ENCODE data around the gene CCDC69. TPM values are rescaled to one million over a fixed set of nuclear protein-coding genes. Genes with fewer than 3 reads are reported as not detected.
"Not testable (repeated sequence)": the region's sequence is repeated elsewhere in the genome, so short reads cannot be mapped to it uniquely, and the experiment has no call there.

Gene CCDC69
- total RNA-seq, 1 donor from 2014 or later, result 29.8 TPM

- Mint-ChIP-seq H3K27ac (peak overlapping the region; percentile 97), H3K4me1 (ENCODE audit: low read depth) (peaks cover 75% of the 10 kb centered on the region), H3K27me3 (ENCODE audit: low read depth) (no peaks in the 10 kb centered on the region), H3K36me3 (ENCODE audit: low read depth) (peaks cover 62% of the 10 kb centered on the region), H3K4me3 (ENCODE audit: low read depth) (peak overlapping the region; percentile 79), H3K9me3 (no peaks in the 10 kb centered on the region)
- intact Hi-C loops (cut with micrococcal nuclease), result loop anchor here (1.0 to 5.0 kb wide), 5 partner anchors 8 to 556 kb away; partner anchors contain the start of genes G3BP1 and TNIP1
- no peak for DNase-seq (ENCODE audit: low spot score)
Measured at GRCh38 chr5:151214614-151215545, 9.0 kb downstream of the CCDC69 start.

GRCh38 chr5:151213803-151214613 lies 9.9 kb downstream of the CCDC69 start:
- intact Hi-C loops (cut with micrococcal nuclease), result loop anchor here (1.0 to 5.0 kb wide), 5 partner anchors 9 to 557 kb away; partner anchors contain the start of genes G3BP1 and TNIP1
- peak overlapping the region; percentile 79 for H3K4me3 Mint-ChIP-seq (ENCODE audit: low read depth)
- H3K27ac Mint-ChIP-seq, result peak overlapping the region; percentile 97
- peak; percentile 84 for DNase-seq (ENCODE audit: low spot score)
- H3K9me3 Mint-ChIP-seq, result no peaks in the 10 kb centered on the region
- H3K36me3 Mint-ChIP-seq (ENCODE audit: low read depth), result peaks cover 55% of the 10 kb centered on the region
- H3K27me3 Mint-ChIP-seq (ENCODE audit: low read depth), result no peaks in the 10 kb centered on the region
- H3K4me1 Mint-ChIP-seq (ENCODE audit: low read depth), result peaks cover 75% of the 10 kb centered on the region

- DNase-seq (ENCODE audit: low spot score), result no peak
- Mint-ChIP-seq H3K36me3 (ENCODE audit: low read depth) (peaks cover 45% of the 10 kb centered on the region), H3K9me3 (no peaks in the 10 kb centered on the region), H3K27me3 (ENCODE audit: low read depth) (no peaks in the 10 kb centered on the region), H3K27ac (peak overlapping the region; percentile 92), H3K4me1 (ENCODE audit: low read depth) (peaks cover 66% of the 10 kb centered on the region), H3K4me3 (ENCODE audit: low read depth) (peak overlapping the region; percentile 80)
- intact Hi-C loops (cut with micrococcal nuclease), result loop anchor here (5.0 kb wide), 1 partner anchor 130 kb away; the partner anchor contains the start of gene TNIP1
Measured at GRCh38 chr5:151212406-151212798, 11.5 kb downstream of the CCDC69 start.

- no peak overlapping the region for H3K4me3 Mint-ChIP-seq (ENCODE audit: low read depth)
- peaks cover 41% of the 10 kb centered on the region for H3K4me1 Mint-ChIP-seq (ENCODE audit: low read depth)
- peaks cover 20% of the 10 kb centered on the region for H3K36me3 Mint-ChIP-seq (ENCODE audit: low read depth)
- no peaks in the 10 kb centered on the region for H3K27me3 Mint-ChIP-seq (ENCODE audit: low read depth)
- H3K9me3 Mint-ChIP-seq, result no peaks in the 10 kb centered on the region
- intact Hi-C loops (cut with micrococcal nuclease), result no loop called here
- no peak for DNase-seq (ENCODE audit: low spot score)
- no peak overlapping the region for H3K27ac Mint-ChIP-seq
Measured at GRCh38 chr5:151208481-151208914, 15.4 kb downstream of the CCDC69 start.

- H3K4me1 Mint-ChIP-seq (ENCODE audit: low read depth), result peaks cover 31% of the 10 kb centered on the region
Measured at GRCh38 chr5:151205411-151205810, 18.5 kb downstream of the CCDC69 start.

GRCh38 chr5:151204051-151204450 lies 19.8 kb downstream of the CCDC69 start:
- Mint-ChIP-seq H3K4me3 (ENCODE audit: low read depth) (no peak overlapping the region), H3K4me1 (ENCODE audit: low read depth) (peaks cover 25% of the 10 kb centered on the region)
- DNase-seq (ENCODE audit: low spot score), result no peak

More at GRCh38 chr5:151205411-151205810, 18.5 kb downstream of the CCDC69 start:
- Mint-ChIP-seq H3K27ac (no peak overlapping the region), H3K9me3 (no peaks in the 10 kb centered on the region), H3K36me3 (ENCODE audit: low read depth) (peaks cover 23% of the 10 kb centered on the region), H3K27me3 (ENCODE audit: low read depth) (no peaks in the 10 kb centered on the region), H3K4me3 (ENCODE audit: low read depth) (no peak overlapping the region)
- intact Hi-C loops (cut with micrococcal nuclease), result no loop called here
- DNase-seq (ENCODE audit: low spot score), result no peak

GRCh38 chr5:151202381-151203139 lies 21.3 kb downstream of the CCDC69 start:
- intact Hi-C loops (cut with micrococcal nuclease), result loop anchor here (1.0 kb wide), 1 partner anchor 9 kb away; no protein-coding TSS in a partner anchor
- Mint-ChIP-seq H3K4me1 (ENCODE audit: low read depth) (peaks cover 21% of the 10 kb centered on the region), H3K9me3 (no peaks in the 10 kb centered on the region), H3K27ac (peak overlapping the region; percentile 63), H3K27me3 (ENCODE audit: low read depth) (no peaks in the 10 kb centered on the region), H3K36me3 (ENCODE audit: low read depth) (peaks cover 37% of the 10 kb centered on the region), H3K4me3 (ENCODE audit: low read depth) (no peak overlapping the region)
- no peak for DNase-seq (ENCODE audit: low spot score)

More at GRCh38 chr5:151204051-151204450, 19.8 kb downstream of the CCDC69 start:
- intact Hi-C loops (cut with micrococcal nuclease), result no loop called here
- Mint-ChIP-seq H3K36me3 (ENCODE audit: low read depth) (peaks cover 31% of the 10 kb centered on the region), H3K27me3 (ENCODE audit: low read depth) (no peaks in the 10 kb centered on the region), H3K27ac (no peak overlapping the region), H3K9me3 (no peaks in the 10 kb centered on the region)

GRCh38 chr5:151200913-151201595 lies 22.8 kb downstream of the CCDC69 start:
- Mint-ChIP-seq H3K4me1 (ENCODE audit: low read depth) (peaks cover 29% of the 10 kb centered on the region), H3K27me3 (ENCODE audit: low read depth) (no peaks in the 10 kb centered on the region), H3K9me3 (no peaks in the 10 kb centered on the region), H3K4me3 (ENCODE audit: low read depth) (no peak overlapping the region), H3K36me3 (ENCODE audit: low read depth) (peaks cover 49% of the 10 kb centered on the region), H3K27ac (no peak overlapping the region)
- intact Hi-C loops (cut with micrococcal nuclease), result no loop called here
- no peak for DNase-seq (ENCODE audit: low spot score)

- Mint-ChIP-seq H3K4me3 (ENCODE audit: low read depth) (no peak overlapping the region), H3K36me3 (ENCODE audit: low read depth) (peaks cover 54% of the 10 kb centered on the region), H3K4me1 (ENCODE audit: low read depth) (peaks cover 32% of the 10 kb centered on the region), H3K27ac (no peak overlapping the region), H3K9me3 (no peaks in the 10 kb centered on the region), H3K27me3 (ENCODE audit: low read depth) (no peaks in the 10 kb centered on the region)
- intact Hi-C loops (cut with micrococcal nuclease), result no loop called here
- no peak for DNase-seq (ENCODE audit: low spot score)
Measured at GRCh38 chr5:151199581-151200185, 24.2 kb downstream of the CCDC69 start.

- intact Hi-C loops (cut with micrococcal nuclease), result no loop called here
- peaks cover 61% of the 10 kb centered on the region for H3K36me3 Mint-ChIP-seq (ENCODE audit: low read depth)
- H3K9me3 Mint-ChIP-seq, result no peaks in the 10 kb centered on the region
- H3K4me3 Mint-ChIP-seq (ENCODE audit: low read depth), result no peak overlapping the region
- H3K27me3 Mint-ChIP-seq (ENCODE audit: low read depth), result no peaks in the 10 kb centered on the region
- no peak for DNase-seq (ENCODE audit: low spot score)
- H3K27ac Mint-ChIP-seq, result no peak overlapping the region
- peaks cover 32% of the 10 kb centered on the region for H3K4me1 Mint-ChIP-seq (ENCODE audit: low read depth)
Measured at GRCh38 chr5:151198861-151199260, 25.0 kb downstream of the CCDC69 start.

GRCh38 chr5:151197291-151197600 lies 26.6 kb downstream of the CCDC69 start:
- H3K9me3 Mint-ChIP-seq, result not testable (repeated sequence)
- H3K4me1 Mint-ChIP-seq (ENCODE audit: low read depth), result peaks cover 24% of the 10 kb centered on the region

More at GRCh38 chr5:151197291-151197600, 26.6 kb downstream of the CCDC69 start:
- H3K4me3 Mint-ChIP-seq (ENCODE audit: low read depth); H3K27me3 Mint-ChIP-seq (ENCODE audit: low read depth); H3K27ac Mint-ChIP-seq; intact Hi-C loops (cut with micrococcal nuclease); DNase-seq (ENCODE audit: low spot score): not testable (repeated sequence)
- peaks cover 70% of the 10 kb centered on the region for H3K36me3 Mint-ChIP-seq (ENCODE audit: low read depth)

Measured in activated T-helper 2 cell treated with anti-CD3 and anti-CD28 coated beads, Interferon-gamma antibody, Interleukin-2, Interleukin-4, amounts not matched to agents 10 μg/mL and 5 μg/mL and 100 μg/mL, durations not matched to agents 14 hours and 24 hours and 36 hours (primary cell).